NCI-H82 treated with DMSO at 0.1 percent for 48 hours (cell line): ENCODE results near the gene DOCK2.
"Not testable (repeated sequence)": the region's sequence is repeated elsewhere in the genome, so short reads cannot be mapped to it uniquely, and the experiment has no call there.

Experiments
- DNase-seq: peaks from one replicate; lab custom pipeline; 2025; ENCODE audit not compliant: unreplicated experiment; lab: John Stamatoyannopoulos, UW

Gene DOCK2

DNA sequence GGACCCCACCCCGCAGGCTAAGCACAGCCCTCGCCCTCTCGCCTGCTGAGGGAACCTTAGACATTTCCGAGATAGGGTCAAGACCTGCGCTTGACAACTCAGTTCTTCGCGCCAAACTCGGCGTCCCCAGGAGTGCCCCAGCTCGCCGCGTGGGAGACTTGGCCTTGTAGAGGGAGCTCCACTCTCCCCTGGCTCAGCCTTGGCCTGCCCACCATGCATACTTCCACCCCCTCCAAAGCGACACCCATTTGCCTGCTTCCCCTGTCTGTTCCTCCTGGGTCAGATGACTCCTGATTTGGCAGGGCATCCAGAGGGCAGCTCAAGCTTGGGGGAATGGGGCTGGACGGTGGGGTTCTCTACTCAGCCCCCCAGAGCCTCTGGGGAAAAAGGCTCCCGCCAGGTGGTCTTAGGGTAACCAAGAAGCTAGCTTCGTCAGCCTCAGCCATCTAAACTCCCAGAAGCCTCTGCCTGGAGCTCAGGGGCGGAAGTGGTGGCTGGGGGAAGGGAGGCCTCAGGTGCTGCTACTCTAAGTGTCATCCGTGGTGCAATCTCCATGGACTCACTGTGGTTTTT, 560 bp downstream of the DOCK2 start:
- no peak for DNase-seq

DNA sequence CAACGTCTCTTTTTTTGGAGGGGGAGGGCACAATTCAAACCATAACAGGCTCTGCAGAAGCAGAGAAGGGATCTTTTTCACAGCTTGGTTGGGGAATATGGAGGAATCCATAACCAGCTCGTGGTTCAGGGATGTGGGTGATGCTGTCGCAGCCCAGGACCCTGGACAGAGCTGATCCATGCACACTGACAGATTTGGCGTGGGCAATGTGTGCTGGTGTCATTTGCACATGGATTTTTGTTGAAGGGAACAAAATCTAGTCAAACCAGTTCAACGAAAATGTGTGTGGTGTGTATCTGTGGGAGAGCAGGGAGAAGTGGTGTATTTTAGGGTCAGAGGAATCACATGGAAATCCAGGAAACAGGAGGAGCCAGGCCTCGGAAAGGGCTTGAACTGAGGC, 4.2 kb downstream of the DOCK2 start:
- no peak for DNase-seq

GRCh38 chr5:169646856-169647255, 9.8 kb downstream of the DOCK2 start:
- no peak for DNase-seq

- no peak for DNase-seq
Measured at GRCh38 chr5:169647566-169647965, 10.5 kb downstream of the DOCK2 start.

DNA sequence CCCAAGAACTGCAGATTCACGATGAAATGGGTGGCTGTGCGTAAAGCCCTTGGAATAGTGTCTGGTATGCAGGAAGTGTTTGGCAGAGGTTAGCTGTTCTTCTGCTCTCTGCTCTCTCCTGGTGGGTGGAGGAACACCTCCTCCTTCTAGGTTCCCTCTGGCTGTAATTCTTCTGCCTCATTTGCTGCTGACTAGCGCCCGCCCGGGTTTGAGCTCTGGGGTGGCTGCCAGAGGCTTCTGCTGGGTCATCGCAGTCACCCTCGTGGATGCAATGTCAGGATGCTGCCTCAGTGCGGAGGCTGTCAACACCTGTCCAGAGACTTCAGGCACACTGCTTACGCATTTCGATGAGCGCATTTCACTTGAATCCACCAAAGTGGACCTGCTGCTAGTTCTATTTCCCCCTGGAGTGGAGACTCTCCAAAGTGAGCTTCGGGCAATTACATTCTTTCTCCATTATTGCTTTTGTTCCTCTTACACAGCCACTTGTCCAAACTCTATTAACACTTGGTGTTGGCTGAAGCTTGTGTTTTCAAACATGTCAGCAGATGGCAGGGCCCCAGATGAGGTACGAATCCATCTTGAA, 11.7 kb downstream of the DOCK2 start:
- DNase-seq, result no peak

DNA sequence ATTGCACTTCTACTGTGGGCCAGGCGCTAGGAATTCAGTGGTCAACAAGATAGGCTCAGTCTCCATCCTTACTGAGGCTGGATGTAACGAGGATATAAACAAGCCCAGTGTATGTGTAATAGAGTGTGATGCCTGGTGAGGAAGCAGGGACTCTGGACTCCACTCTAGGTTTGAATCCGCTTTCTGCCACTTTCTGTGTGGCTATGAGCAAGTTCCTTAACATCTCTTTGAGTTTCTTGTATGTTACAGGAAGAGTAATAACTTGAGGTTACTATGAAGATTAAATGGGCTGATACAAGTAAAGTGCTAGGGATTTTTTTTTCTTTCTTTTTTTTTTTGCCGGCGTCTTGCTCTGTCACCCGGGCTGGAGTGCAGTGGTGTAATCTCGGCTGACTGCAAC, 12.4 kb downstream of the DOCK2 start:
- DNase-seq, result no peak

DNA sequence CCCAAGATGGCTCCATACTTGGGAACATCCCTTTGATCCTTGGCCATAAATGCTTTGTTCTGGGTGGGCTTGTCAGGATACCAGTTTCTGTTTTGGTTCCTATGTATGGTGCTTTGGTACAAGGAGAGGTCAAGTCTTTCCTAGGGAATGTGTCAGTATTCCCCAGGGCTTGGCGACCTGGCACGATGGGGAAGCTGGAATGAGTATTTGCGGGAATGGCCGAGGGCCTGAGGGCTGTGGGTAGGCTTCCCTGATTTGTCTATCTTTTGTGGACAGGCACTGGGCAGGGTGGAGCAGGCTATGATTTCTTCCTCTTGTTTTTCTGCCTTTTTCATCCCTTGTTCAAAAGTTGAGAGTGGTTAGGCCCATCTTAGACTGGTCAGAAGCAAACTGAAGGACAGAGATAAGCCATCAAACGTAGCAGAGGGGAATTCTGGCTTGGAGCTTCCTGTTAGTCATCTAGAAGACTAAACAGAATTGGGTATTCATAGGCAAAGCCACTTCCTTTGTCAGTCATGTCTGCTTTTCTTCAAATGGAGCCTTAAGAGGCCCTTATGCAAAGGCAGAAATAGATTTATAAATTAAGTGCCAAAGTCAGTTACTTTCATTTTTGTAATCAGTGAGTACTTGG, 13.7 kb downstream of the DOCK2 start:
- DNase-seq, result no peak

- no peak for DNase-seq
Measured at GRCh38 chr5:169651526-169651925, 14.5 kb downstream of the DOCK2 start.

DNA sequence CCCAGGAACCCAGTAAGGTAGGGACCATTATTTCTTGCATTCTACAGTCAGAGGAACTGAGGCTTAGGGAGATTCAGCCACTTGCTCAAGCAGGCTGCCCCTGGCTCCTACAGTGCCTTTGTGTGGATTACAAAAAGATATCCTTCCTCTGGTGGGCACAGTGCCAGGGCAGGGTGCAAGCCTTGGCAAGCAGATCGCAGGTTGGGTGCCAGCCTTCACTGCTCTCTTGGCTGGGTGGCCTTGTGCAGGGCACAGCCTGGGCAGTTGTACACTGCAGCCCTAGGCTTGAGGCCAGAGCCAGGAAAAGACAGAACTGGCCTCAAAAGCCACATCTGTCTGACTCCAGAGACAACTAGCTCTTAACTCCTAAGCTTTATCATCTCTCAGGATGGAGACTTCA, 15.0 kb downstream of the DOCK2 start:
- DNase-seq, result no peak

- DNase-seq, result no peak
Measured at GRCh38 chr5:169653091-169653490, 16.0 kb downstream of the DOCK2 start.

GRCh38 chr5:169655353-169655752, 18.3 kb downstream of the DOCK2 start:
- no peak for DNase-seq

GRCh38 chr5:169656125-169656901, 19.2 kb downstream of the DOCK2 start:
- DNase-seq, result no peak

GRCh38 chr5:169657127-169657526, 20.1 kb downstream of the DOCK2 start:
- DNase-seq, result no peak

GRCh38 chr5:169662451-169662850, 25.4 kb downstream of the DOCK2 start:
- not testable (repeated sequence) for DNase-seq

DNA sequence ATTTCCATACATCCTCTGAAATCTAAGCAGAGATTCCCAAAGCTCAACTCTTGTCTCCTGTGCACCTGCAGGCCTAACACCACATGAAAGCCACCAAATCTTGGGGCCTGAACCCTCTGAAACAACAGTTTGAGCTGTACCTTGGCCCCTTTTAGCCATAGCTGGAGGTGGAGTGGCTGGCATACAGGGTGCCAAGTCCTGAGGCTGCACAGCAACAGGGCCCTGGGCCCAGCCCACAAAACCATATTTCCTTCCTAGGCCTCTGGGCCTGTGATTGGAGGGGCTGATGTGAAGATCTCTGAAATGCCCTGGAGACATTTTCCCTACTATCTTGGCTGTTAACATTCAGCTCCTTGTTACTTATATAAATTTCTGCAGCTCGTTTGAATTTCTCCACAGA, 26.5 kb downstream of the DOCK2 start:
- no peak for DNase-seq

GRCh38 chr5:169666365-169666764, 29.3 kb downstream of the DOCK2 start:
- DNase-seq, result no peak

- DNase-seq, result no peak
Measured at GRCh38 chr5:169667896-169668674, 31.0 kb downstream of the DOCK2 start.

DNA sequence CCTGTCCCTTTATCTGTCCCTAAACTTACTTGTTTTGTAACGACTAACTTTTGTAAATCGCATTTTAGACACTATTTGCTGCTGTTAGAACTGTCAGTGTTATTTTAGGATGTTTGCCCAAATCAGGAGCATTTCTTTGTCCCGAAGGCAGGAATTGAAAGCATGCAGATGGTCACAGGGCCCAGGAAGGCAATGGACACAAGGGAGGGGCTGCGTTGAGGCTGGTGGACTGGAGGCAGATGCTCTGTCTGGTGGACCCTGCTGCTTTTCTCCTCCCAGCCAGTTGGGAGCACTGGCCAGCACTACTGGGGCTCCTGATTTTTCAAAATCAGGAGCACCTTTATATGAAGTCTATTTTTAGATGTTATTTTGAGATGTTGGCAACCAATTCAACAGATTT, 31.7 kb downstream of the DOCK2 start:
- no peak for DNase-seq

GRCh38 chr5:169670769-169671525, 33.9 kb downstream of the DOCK2 start:
- no peak for DNase-seq

- DNase-seq, result no peak
Measured at GRCh38 chr5:169682026-169682425, 45.0 kb downstream of the DOCK2 start.

DNA sequence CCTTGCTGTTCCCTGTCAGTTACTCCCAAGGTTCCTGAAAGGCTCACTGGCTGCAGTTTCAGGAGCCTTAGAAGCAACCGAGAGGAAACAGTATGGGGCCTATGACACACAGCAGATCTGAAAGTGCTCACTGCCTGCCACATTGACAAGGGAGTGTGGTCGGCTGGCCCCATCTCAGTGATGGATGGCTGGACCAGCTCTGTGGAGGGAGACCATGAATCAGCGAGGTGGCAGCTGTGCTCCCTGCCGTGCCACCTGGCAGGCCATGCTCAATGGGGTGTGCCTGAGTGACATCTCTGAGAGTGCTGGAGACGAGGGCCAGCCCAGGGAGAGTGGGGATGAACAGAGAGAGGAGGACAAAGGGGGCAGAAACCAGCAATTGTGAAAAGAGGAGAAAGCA, 49.1 kb downstream of the DOCK2 start:
- DNase-seq, result no peak
